Loucy (cell line): Measurements from ENCODE around the gene RGS3.

Source experiments
- CTCF ChIP-seq: fragments of 200-600 bp; sonication (generic); conservative IDR thresholded peaks from 2 replicates; pipeline ENCODE4 v1.5.1; 2014; ENCODE audit warnings: mild to moderate bottlenecking, antibody characterized with exemption, low read length
- EZH2phosphoT487 ChIP-seq: fragments of 200-600 bp; IDR thresholded peaks from 2 replicates; pipeline ENCODE4 v1.6.1; 2018; ENCODE audit warnings: antibody characterized with exemption, mild to moderate bottlenecking, moderate library complexity, borderline replicate concordance

- no peak for TF ChIP-seq CTCF
- no peak for TF ChIP-seq EZH2phosphoT487
These were observed 181.9 kb downstream of the RGS3 start for GRCh38 chr9:113645227-113645977.
